Smooth muscle cell of the brain vasculature (primary cell): Measurements from ENCODE around the gene YPEL5.

Source experiments
- DNase-seq: peaks from one replicate; pipeline ENCODE4 v3.0.0-alpha.2; 2012; ENCODE audit warnings: low read depth, low spot score

The YPEL5 gene

GRCh38 chr2:30164131-30164925, 17.5 kb downstream of the YPEL5 start:
- no peak for DNase-seq

GRCh38 chr2:30165050-30165520, 18.3 kb downstream of the YPEL5 start:
- peak; percentile 58 for DNase-seq

- DNase-seq, result no peak
These were observed 18.8 kb downstream of the YPEL5 start for GRCh38 chr2:30165617-30166016.

- no peak for DNase-seq
These were observed 25.8 kb downstream of the YPEL5 start for GRCh38 chr2:30172627-30173026.

GRCh38 chr2:30177440-30177839, 30.6 kb downstream of the YPEL5 start:
- DNase-seq, result no peak

GRCh38 chr2:30177956-30178355, 31.1 kb downstream of the YPEL5 start:
- no peak for DNase-seq

GRCh38 chr2:30178618-30179434, 32.0 kb downstream of the YPEL5 start:
- no peak for DNase-seq

GRCh38 chr2:30179536-30179935, 32.7 kb downstream of the YPEL5 start:
- no peak for DNase-seq

GRCh38 chr2:30180226-30180625, 33.4 kb downstream of the YPEL5 start:
- no peak for DNase-seq

- DNase-seq, result no peak
These were observed 34.4 kb downstream of the YPEL5 start for GRCh38 chr2:30181176-30181575.

- DNase-seq, result no peak
These were observed 37.2 kb downstream of the YPEL5 start for GRCh38 chr2:30184035-30184434.

- no peak for DNase-seq
These were observed 38.4 kb downstream of the YPEL5 start for GRCh38 chr2:30185178-30185577.

- DNase-seq, result no peak
These were observed 41.5 kb downstream of the YPEL5 start for GRCh38 chr2:30188292-30188691.

GRCh38 chr2:30190637-30191036, 43.8 kb downstream of the YPEL5 start:
- DNase-seq, result no peak

GRCh38 chr2:30191107-30191506, 44.3 kb downstream of the YPEL5 start:
- no peak for DNase-seq

- DNase-seq, result no peak
These were observed 45.0 kb downstream of the YPEL5 start for GRCh38 chr2:30191819-30192271.

GRCh38 chr2:30192314-30192713, 45.5 kb downstream of the YPEL5 start:
- DNase-seq, result no peak

GRCh38 chr2:30193104-30193681, 46.4 kb downstream of the YPEL5 start:
- DNase-seq, result no peak

GRCh38 chr2:30194421-30194820, 47.6 kb downstream of the YPEL5 start:
- DNase-seq, result no peak

- no peak for DNase-seq
These were observed 48.2 kb downstream of the YPEL5 start for GRCh38 chr2:30195016-30195415.

GRCh38 chr2:30197570-30198192, 50.9 kb downstream of the YPEL5 start:
- no peak for DNase-seq

GRCh38 chr2:30201990-30202389, 55.2 kb downstream of the YPEL5 start:
- DNase-seq, result no peak
